ENCODE measurements around the gene DYNLT1.
"Not testable (repeated sequence)": the region's sequence is repeated elsewhere in the genome, so short reads cannot be mapped to it uniquely, and the experiment has no call there.

DYNLT1 gene

GRCh38 chr6:158654960-158655489 is 10.5 kb upstream of the DYNLT1 start:
- no peak for DNase-seq (ENCODE audit: low read depth)
- no peak for TF ChIP-seq CTCF (IDR thresholded peaks at IDR 0.05; ENCODE audit: low read depth, low read length, missing control alignments)
- in situ Hi-C loops (cut with HindIII; ENCODE audit: low sequenced_read_pairs): no loop called here
- no peak overlapping the region for H3K4me3 ChIP-seq (ENCODE audit: low read depth, low read length)

GRCh38 chr6:158654498-158654897 is 10.0 kb upstream of the DYNLT1 start:
- DNase-seq (ENCODE audit: low read depth): no peak
- TF ChIP-seq CTCF (IDR thresholded peaks at IDR 0.05; ENCODE audit: low read depth, low read length, missing control alignments): no peak
- H3K4me3 ChIP-seq (ENCODE audit: low read depth, low read length): no peak overlapping the region
- in situ Hi-C loops (cut with HindIII; ENCODE audit: low sequenced_read_pairs): no loop called here

GRCh38 chr6:158653577-158654354 is 9.2 kb upstream of the DYNLT1 start:
- TF ChIP-seq CTCF (IDR thresholded peaks at IDR 0.05; ENCODE audit: low read depth, low read length, missing control alignments): no peak
- H3K4me3 ChIP-seq (ENCODE audit: low read depth, low read length): no peak overlapping the region
- in situ Hi-C loops (cut with HindIII; ENCODE audit: low sequenced_read_pairs): no loop called here
- peak; percentile 55 for DNase-seq (ENCODE audit: low read depth)

GRCh38 chr6:158651981-158652737 is 7.6 kb upstream of the DYNLT1 start:
- in situ Hi-C loops (cut with HindIII; ENCODE audit: low sequenced_read_pairs); H3K4me3 ChIP-seq (ENCODE audit: low read depth, low read length): not testable (repeated sequence)

GRCh38 chr6:158649289-158650143 is 5.0 kb upstream of the DYNLT1 start, which contains the start of gene SYTL3:
SYTL3 (plus strand) TSS chr6:158650054; CDS start chr6:158663269, 13,215 bp downstream.
- TF ChIP-seq CTCF (IDR thresholded peaks at IDR 0.05; ENCODE audit: low read depth, low read length, missing control alignments): no peak
- in situ Hi-C loops (cut with HindIII; ENCODE audit: low sequenced_read_pairs): no loop called here
- no peak within 1 kb of the TSS for H3K4me3 ChIP-seq (ENCODE audit: low read depth, low read length)
- DNase-seq (ENCODE audit: low read depth): no peak

More at GRCh38 chr6:158651981-158652737, 7.6 kb upstream of the DYNLT1 start:
- not testable (repeated sequence) for DNase-seq (ENCODE audit: low read depth)

GRCh38 chr6:158648682-158649131 is 4.2 kb upstream of the DYNLT1 start:
- DNase-seq (ENCODE audit: low read depth): no peak
- in situ Hi-C loops (cut with HindIII; ENCODE audit: low sequenced_read_pairs): no loop called here

More at GRCh38 chr6:158648682-158649131, 4.2 kb upstream of the DYNLT1 start:
- no peak overlapping the region for H3K4me3 ChIP-seq (ENCODE audit: low read depth, low read length)
- no peak for TF ChIP-seq CTCF (IDR thresholded peaks at IDR 0.05; ENCODE audit: low read depth, low read length, missing control alignments)

Measured in astrocyte of the cerebellum (primary cell).